HG03139 (cell line): ENCODE data around the gene ADGRF4.

Experiments
- ATAC-seq: cut with Tn5 transposase; IDR thresholded peaks from one replicate; pipeline ENCODE4 v1.9.1; 2021; ENCODE audit not compliant: unreplicated experiment

The ADGRF4 gene

GRCh38 chr6:47698342-47698787, at the start of gene ADGRF4:
Gene ADGRF4, plus strand, starts transcription at chr6:47698580. Its CDS starts 8,666 bp downstream, at chr6:47707246.
- ATAC-seq: no peak

- no peak for ATAC-seq
Observed at GRCh38 chr6:47650553-47651432, 47.6 kb upstream of the ADGRF4 start.

DNA sequence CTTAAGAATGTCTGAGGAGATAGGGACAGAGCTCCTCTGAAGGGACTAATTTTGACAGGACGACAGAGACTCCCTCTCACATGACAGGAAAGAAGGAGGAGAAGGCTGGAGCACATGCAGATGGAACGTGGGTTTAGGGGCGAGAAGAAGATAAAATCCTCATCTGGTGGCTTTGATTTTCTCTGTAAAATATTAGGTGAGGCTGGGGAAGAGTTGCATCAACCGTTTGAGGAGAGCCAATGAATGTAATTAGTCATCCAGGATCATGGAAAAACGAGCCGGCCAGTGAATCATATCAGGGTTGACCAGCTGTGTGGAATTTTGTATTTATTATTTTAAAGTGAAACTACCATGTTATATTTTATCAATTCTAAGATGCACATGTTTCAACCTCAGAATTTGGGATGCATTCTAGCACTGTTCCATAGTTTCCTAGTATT, 46.9 kb upstream of the ADGRF4 start:
- no peak for ATAC-seq

DNA sequence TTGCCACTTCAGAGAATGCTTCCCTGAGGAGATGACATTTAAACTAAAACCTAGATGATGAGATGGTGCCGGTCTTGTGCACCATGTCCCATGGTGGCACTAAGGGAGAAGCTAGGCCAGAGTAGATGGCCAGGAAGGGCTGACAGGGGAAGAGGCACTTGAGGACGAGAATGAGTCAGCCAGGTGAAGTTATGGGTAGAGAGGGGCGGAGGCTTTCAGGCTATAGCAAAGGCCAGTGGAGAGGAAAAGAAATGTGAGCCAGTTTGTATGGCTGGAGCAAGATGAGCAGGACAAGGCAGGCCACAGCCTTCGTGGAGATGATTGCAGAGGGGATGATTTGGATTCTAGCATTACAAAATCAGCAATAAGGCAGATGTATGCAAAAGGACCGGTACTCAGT, 44.7 kb upstream of the ADGRF4 start:
- ATAC-seq: no peak

GRCh38 chr6:47654255-47654654, 44.1 kb upstream of the ADGRF4 start:
- ATAC-seq: no peak

GRCh38 chr6:47655719-47656595, 42.4 kb upstream of the ADGRF4 start:
- no peak for ATAC-seq

GRCh38 chr6:47661960-47662359, 36.4 kb upstream of the ADGRF4 start:
- ATAC-seq: no peak

DNA sequence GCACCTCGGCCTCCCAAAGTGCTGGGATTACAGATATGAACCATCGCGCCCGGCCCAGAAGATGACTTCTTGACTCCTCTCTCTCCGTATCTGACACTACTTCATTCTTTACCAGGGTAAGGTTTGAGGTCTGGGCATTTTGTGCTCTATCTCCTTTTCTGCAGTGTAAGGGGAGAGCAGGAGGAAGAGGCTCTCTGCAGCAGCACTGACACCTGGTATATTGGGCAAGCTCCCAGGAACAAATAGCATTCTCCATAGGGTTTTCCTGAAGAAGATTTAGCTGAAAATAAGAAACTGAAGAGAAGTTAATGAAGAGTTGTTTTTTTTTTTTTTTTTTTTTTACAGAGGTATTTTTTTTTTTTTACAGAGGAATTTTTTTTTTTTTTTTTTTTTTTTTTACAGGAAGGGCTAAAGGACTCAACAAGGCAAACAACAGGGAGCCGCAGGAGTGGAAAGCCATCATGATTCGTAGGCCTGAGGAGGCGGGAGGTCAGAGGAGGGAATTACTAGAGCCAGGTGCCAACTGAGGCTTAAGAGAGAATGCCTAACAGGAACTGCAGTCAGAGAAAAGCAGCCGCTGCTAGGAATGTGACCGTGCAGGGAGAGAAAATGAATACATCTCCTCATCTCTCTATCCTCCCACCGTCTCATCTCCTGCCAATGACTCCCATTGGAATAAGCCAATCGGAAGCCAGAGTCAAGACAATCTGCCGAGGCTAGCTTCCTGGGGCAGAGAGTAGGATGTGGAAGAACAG, 34.7 kb upstream of the ADGRF4 start:
- no peak for ATAC-seq

DNA sequence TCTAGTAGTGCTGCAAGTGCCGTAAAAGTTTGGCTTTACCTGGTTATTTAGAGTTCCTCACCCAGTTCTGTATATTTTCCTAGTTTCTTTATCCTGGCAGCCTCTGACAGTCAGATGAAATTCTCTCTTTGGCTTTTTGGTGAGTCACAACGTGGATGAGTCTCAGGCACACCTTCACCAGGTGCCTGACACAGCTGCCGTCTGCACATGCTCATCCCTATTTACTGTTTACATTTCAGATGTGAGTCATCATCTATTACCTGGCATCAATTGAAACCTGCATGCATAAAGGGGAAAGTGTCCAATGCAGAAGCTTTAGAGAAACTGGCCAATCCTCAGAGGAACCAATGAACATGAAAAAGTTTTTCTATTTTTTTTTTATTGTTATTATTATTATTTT, 33.3 kb upstream of the ADGRF4 start:
- ATAC-seq: no peak

- no peak for ATAC-seq
Observed at GRCh38 chr6:47669684-47670513, 28.5 kb upstream of the ADGRF4 start.

DNA sequence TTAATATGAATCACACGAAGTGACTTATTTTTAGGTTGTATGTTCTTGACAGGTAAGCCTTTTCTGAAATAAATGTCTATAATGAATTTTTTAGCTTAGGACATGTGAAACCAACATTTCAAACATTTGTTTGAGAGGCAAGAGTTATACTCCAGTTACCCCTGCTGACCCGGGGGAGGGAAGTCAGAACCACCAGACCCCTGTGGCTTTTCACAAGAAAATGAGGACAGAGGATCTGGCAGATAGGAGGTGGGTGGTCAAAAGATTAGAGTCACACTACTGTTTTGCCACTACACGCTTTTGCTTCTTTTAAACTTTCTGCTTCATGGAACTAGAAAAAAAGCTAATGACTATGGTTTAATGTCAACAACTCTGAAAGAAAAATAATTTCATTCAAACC, 27.5 kb upstream of the ADGRF4 start:
- ATAC-seq: no peak

GRCh38 chr6:47671777-47672176, 26.6 kb upstream of the ADGRF4 start:
- no peak for ATAC-seq

DNA sequence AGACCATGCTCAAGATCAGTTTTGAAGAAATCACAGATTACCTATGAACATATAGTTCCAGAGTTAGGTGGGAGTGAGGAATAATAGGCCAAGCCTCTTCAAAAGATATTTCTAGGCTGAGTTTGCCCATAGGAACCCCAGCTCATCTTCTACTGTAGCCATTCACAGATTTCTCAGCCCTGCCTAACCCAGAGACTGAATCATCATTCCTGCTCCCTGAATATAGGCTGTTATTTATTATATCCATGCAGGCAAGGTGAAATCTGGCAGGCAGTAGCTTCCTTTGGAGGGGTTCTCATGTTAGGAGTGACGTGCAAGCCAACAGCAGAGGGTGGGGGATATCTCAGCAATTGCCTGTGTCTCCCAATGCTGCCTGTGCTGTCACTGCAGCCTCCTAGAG, 25.6 kb upstream of the ADGRF4 start:
- ATAC-seq: no peak

- no peak for ATAC-seq
Observed at GRCh38 chr6:47674673-47675072, 23.7 kb upstream of the ADGRF4 start.

GRCh38 chr6:47677381-47678100, 20.8 kb upstream of the ADGRF4 start:
- ATAC-seq: no peak

DNA sequence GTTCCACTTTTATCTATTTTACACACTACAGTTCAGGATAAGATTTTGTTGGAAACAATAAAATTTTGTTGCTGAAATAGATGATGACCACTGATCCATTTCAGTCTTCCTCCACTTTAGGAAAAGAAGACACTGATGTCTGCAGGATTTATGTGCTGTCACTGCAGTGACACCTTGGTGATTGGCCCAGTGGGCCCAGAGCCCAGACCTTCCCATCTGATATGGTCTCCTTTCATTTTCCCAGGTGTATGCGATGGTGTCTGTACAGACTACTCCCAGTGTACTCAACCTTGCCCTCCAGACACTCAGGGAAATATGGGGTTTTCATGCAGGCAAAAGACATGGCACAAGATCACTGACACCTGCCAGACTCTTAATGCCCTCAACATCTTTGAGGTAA, 19.6 kb upstream of the ADGRF4 start:
- ATAC-seq: no peak

GRCh38 chr6:47679322-47679906, 19.0 kb upstream of the ADGRF4 start:
- ATAC-seq: no peak

DNA sequence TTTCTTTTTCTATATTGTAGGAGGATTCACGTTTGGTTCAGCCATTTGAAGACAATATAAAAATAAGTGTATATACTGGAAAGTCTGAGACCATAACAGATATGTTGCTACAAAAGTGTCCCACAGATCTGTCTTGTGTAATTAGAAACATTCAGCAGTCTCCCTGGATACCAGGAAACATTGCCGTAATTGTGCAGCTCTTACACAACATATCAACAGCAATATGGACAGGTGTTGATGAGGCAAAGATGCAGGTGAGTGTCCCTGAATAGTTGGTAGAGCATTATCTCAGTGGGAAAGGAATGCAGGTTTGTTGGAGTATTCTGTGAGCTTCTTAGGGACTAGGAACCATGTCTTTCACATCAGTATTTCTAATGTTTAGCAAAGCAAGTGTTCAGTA, 18.3 kb upstream of the ADGRF4 start:
- no peak for ATAC-seq

GRCh38 chr6:47680724-47681123, 17.7 kb upstream of the ADGRF4 start:
- no peak for ATAC-seq
